Measurements from ENCODE around the gene NAA60. TPM values are rescaled to one million over a fixed set of nuclear protein-coding genes. Genes with fewer than 3 reads are reported as not detected.

NAA60 gene
- total RNA-seq, 1 experiment from 2014 or later, result 39.4 TPM

DNA sequence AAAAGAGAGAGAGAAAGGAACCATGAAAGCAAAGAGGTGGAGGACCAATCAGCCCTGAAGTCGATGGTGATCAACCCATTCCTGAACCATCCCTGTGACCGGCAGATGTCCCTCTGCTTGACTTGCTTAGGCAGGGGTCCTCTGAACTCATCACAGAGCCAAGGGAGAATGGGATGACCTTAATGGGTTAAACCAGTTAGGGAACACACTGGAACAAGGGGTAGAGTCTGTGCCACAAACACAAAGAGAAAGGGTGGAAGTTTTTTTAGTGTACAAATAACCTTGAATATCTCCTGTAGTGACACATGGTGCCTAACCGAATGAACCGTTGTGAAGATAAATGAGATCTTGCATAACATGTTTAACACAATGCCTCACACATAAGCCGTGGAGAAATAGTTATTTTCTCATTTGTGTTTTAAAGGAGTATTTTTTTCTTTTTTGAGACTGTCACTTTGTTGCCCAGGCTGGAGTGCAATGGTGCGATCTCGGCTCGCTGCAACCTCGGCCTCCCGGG, 11.2 kb downstream of the NAA60 start:
- no peaks in the 10 kb centered on the region for H3K27me3 ChIP-seq (replicated peaks; ENCODE audit: insufficient read depth, low read depth, low read length, poor library complexity)
- peaks cover 17% of the 10 kb centered on the region for H3K4me1 ChIP-seq (ENCODE audit: insufficient read depth, low read length, poor library complexity, severe bottlenecking)
- H3K4me3 ChIP-seq (ENCODE audit: low read depth, low read length, poor library complexity, severe bottlenecking), result no peak overlapping the region
- CTCF ChIA-PET, result no interaction called here
- POLR2A ChIA-PET (ENCODE audit: low non-redundant PET), result no interaction called here
- no peaks in the 10 kb centered on the region for H3K36me3 ChIP-seq (ENCODE audit: insufficient read depth, low read length, poor library complexity, severe bottlenecking)
- no peaks in the 10 kb centered on the region for H3K9me3 ChIP-seq (ENCODE audit: low read depth, low read length, poor library complexity, severe bottlenecking)
- H3K27ac ChIP-seq (ENCODE audit: low read depth, low read length, poor library complexity, severe bottlenecking), result no peak overlapping the region
- DNase-seq (ENCODE audit: low spot score), result no peak
- no TSS peak for BruUV-seq (replicated peaks)
- intact Hi-C loops (cut with micrococcal nuclease; ENCODE audit: unreplicated experiment), result no loop called here
- TF ChIP-seq, protein P1, sequence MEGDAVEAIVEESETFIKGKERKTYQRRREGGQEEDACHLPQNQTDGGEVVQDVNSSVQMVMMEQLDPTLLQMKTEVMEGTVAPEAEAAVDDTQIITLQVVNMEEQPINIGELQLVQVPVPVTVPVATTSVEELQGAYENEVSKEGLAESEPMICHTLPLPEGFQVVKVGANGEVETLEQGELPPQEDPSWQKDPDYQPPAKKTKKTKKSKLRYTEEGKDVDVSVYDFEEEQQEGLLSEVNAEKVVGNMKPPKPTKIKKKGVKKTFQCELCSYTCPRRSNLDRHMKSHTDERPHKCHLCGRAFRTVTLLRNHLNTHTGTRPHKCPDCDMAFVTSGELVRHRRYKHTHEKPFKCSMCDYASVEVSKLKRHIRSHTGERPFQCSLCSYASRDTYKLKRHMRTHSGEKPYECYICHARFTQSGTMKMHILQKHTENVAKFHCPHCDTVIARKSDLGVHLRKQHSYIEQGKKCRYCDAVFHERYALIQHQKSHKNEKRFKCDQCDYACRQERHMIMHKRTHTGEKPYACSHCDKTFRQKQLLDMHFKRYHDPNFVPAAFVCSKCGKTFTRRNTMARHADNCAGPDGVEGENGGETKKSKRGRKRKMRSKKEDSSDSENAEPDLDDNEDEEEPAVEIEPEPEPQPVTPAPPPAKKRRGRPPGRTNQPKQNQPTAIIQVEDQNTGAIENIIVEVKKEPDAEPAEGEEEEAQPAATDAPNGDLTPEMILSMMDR (conservative IDR thresholded peaks at IDR 0.05; ENCODE audit: low read depth, low read length), result no peak
- TF ChIP-seq EZH2 (IDR thresholded peaks at IDR 0.05; ENCODE audit: borderline replicate concordance, low read depth, low read length, poor library complexity, severe bottlenecking), result no peak

DNA sequence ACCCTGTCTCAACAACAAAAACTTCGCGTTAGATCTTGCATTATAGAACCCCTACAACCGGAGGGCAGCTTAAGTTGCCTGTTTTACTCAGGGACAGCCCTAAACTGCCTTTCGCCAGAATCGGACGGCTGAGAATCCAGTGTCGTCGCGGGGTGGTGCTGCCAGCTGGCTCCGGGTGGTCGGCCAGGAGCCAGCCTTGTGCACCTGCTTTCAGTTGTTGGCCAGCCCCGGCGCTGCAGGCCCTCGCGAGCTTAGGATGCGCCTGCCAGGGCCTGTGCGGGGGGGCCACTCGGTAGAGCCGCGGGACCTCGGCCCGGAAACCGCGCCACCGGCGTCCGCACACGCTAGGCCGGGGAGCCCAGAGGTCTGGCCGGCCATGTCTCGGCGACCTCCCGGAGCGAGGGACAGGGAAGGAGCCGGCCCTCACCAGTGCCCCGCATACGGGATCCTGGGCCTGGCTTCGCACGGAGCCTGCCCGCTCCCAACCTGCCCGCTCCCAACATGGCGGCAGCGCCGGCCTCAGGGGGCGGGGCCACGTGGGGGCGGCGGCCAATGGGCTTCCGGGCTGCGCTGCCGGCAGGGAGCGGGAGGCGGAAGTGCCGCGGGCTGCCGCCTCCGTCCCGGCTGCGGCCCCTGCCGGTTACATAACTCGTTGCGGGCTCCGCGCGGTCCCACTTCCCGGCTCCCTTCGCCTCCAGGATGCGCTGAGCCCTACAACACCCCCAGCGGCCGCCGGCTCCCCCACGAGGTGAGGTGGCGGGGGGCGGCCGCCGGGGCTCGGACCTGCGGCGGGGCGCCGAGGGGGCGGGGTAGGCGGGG, 14.2 kb downstream of the NAA60 start:
- TF ChIP-seq, protein P1 (conservative IDR thresholded peaks at IDR 0.05; ENCODE audit: low read depth, low read length), result peak; percentile 43
- no peak for TF ChIP-seq EZH2 (IDR thresholded peaks at IDR 0.05; ENCODE audit: borderline replicate concordance, low read depth, low read length, poor library complexity, severe bottlenecking)
- Histone ChIP-seq H3K4me3 (ENCODE audit: low read depth, low read length, poor library complexity, severe bottlenecking) (peak overlapping the region; percentile 87), H3K36me3 (ENCODE audit: insufficient read depth, low read length, poor library complexity, severe bottlenecking) (no peaks in the 10 kb centered on the region), H3K27ac (ENCODE audit: low read depth, low read length, poor library complexity, severe bottlenecking) (peak overlapping the region; percentile 95), H3K9me3 (ENCODE audit: low read depth, low read length, poor library complexity, severe bottlenecking) (no peaks in the 10 kb centered on the region), H3K4me1 (ENCODE audit: insufficient read depth, low read length, poor library complexity, severe bottlenecking) (peaks cover 35% of the 10 kb centered on the region), H3K27me3 (replicated peaks; ENCODE audit: insufficient read depth, low read depth, low read length, poor library complexity) (no peaks in the 10 kb centered on the region)
- BruUV-seq (replicated peaks), result TSS peak; percentile 92
- CTCF ChIA-PET, result interaction anchor here (0.6 kb wide), 1 partner anchor 196 kb away, joined by 3 read pairs; no protein-coding TSS in a partner anchor
- POLR2A ChIA-PET (ENCODE audit: low non-redundant PET), result no interaction called here
- intact Hi-C loops (cut with micrococcal nuclease; ENCODE audit: unreplicated experiment), result no loop called here
- peak; percentile 95 for DNase-seq (ENCODE audit: low spot score)

DNA sequence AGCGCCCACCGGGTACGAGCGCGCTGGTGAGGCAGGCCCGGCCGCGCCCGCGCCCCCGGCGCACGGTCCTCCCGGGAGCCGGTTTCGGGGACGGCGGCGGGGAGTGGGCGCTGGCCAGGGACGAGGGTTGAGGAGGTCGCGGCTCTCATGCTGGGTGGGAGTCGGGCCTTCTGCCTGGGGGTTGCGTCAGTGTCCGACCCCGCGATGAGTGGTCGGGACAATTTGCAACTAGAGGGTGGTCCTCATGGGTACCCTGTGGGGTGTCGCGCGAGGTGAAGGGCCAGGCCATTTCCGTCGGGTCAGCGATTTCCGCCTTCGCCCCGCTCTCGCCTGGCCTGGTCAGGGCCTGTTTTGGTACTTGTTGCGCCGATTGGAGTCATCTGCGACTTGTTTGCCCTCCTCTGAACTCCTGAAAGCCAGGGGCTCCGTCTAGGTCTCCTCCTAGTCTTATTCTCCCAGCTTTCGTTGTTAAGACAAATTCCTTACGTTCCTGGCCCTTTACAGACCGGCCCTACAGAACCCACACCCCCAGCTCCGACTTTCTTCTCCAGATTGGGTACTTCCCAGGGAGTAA, 14.9 kb downstream of the NAA60 start:
- TF ChIP-seq EZH2 (IDR thresholded peaks at IDR 0.05; ENCODE audit: borderline replicate concordance, low read depth, low read length, poor library complexity, severe bottlenecking), result no peak
- TF ChIP-seq, protein P1 (conservative IDR thresholded peaks at IDR 0.05; ENCODE audit: low read depth, low read length), result no peak
- H3K27me3 ChIP-seq (replicated peaks; ENCODE audit: insufficient read depth, low read depth, low read length, poor library complexity), result no peaks in the 10 kb centered on the region
- peaks cover 35% of the 10 kb centered on the region for H3K4me1 ChIP-seq (ENCODE audit: insufficient read depth, low read length, poor library complexity, severe bottlenecking)
- peak overlapping the region; percentile 87 for H3K4me3 ChIP-seq (ENCODE audit: low read depth, low read length, poor library complexity, severe bottlenecking)
- no peak for DNase-seq (ENCODE audit: low spot score)
- ChIA-PET CTCF (no interaction called here), POLR2A (ENCODE audit: low non-redundant PET) (no interaction called here)
- intact Hi-C loops (cut with micrococcal nuclease; ENCODE audit: unreplicated experiment), result no loop called here
- H3K9me3 ChIP-seq (ENCODE audit: low read depth, low read length, poor library complexity, severe bottlenecking), result no peaks in the 10 kb centered on the region
- H3K27ac ChIP-seq (ENCODE audit: low read depth, low read length, poor library complexity, severe bottlenecking), result peak overlapping the region; percentile 95
- H3K36me3 ChIP-seq (ENCODE audit: insufficient read depth, low read length, poor library complexity, severe bottlenecking), result no peaks in the 10 kb centered on the region
- BruUV-seq (replicated peaks), result no TSS peak
